GM12875 (cell line): ENCODE results near the gene RGS7.

Experiments
- H3K4me3 ChIP-seq: one replicate; pipeline ENCODE4 v1.5.1; 2011; ENCODE audit warnings: low read depth, low read length, control low read depth
- TF ChIP-seq, protein P1 (sequence below): IDR thresholded peaks from 2 replicates; pipeline ENCODE4 v1.5.1; 2011; ENCODE audit warnings: low read depth, mild to moderate bottlenecking, control low read depth, inconsistent platforms, low read length, moderate library complexity, borderline replicate concordance; ENCODE audit not compliant: insufficient read depth

Gene RGS7

DNA sequence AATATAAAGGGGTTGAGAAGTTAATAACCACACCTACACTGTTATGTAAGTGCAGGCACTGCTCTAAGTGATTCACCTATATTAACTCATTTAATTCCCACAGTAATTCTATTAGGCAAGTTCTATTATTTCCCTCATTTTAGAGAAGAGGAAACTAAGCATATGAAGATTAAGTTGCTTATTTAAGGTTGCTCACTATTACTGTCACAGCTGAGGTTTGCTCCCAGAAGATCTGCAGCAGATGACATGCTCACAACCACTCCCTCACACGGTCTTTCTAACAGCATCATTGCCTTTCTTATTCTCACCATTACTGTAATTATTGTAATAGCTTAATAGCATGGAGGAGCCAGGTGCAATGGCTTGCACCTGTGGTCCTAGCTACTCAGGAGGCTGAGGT is 548.6 kb downstream of the RGS7 start:
- H3K4me3 ChIP-seq, result no peak overlapping the region
- TF ChIP-seq, protein P1, sequence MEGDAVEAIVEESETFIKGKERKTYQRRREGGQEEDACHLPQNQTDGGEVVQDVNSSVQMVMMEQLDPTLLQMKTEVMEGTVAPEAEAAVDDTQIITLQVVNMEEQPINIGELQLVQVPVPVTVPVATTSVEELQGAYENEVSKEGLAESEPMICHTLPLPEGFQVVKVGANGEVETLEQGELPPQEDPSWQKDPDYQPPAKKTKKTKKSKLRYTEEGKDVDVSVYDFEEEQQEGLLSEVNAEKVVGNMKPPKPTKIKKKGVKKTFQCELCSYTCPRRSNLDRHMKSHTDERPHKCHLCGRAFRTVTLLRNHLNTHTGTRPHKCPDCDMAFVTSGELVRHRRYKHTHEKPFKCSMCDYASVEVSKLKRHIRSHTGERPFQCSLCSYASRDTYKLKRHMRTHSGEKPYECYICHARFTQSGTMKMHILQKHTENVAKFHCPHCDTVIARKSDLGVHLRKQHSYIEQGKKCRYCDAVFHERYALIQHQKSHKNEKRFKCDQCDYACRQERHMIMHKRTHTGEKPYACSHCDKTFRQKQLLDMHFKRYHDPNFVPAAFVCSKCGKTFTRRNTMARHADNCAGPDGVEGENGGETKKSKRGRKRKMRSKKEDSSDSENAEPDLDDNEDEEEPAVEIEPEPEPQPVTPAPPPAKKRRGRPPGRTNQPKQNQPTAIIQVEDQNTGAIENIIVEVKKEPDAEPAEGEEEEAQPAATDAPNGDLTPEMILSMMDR, result no peak

DNA sequence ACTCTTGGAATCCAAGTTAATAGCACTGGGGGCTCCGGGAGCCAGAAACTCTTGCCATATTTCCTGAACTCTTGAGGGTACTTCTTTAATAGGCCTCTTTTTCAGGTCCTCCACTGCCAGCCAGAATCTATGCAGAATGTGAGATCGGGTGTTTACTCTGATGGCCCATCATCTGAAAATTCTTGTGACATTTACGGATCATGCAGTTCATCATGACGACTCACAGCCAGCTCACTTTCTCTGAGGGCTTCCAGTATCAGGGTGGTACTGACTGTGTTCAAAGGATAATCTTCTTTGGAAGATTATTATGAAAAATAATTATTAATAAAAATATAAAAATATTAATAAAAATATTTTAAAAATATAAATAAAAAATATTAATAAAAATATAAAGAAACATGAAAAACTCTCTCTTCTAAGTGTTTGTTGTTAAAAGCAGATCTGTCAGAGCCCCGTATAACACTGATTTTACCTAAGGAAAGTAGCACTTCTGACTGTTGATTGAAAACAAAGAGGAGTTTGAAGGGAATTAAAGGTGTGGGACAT is 550.7 kb downstream of the RGS7 start:
- TF ChIP-seq, protein P1, result no peak

DNA sequence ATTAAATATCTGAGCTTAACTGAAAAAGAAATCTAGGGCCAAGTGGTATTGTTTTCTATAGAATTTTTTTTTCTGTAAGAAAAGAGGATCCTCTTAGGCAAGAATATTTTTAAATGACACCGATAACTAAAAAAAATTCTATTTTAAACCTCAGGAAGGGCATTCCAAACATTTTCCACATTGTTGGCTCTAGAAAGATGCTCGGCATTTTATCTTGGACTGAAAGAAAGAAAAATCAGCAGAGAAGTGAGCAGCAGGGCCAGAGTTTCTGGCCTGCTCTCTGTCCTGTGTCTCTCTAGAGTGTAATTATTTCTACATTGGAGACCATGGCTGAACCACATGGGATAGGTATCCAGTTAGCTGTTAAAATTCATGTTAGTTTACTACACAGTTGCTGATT is 552.5 kb downstream of the RGS7 start:
- no peak overlapping the region for H3K4me3 ChIP-seq
- TF ChIP-seq, protein P1, result no peak

More for the DNA sequence above, 550.7 kb downstream of the RGS7 start:
- H3K4me3 ChIP-seq, result no peak overlapping the region

DNA sequence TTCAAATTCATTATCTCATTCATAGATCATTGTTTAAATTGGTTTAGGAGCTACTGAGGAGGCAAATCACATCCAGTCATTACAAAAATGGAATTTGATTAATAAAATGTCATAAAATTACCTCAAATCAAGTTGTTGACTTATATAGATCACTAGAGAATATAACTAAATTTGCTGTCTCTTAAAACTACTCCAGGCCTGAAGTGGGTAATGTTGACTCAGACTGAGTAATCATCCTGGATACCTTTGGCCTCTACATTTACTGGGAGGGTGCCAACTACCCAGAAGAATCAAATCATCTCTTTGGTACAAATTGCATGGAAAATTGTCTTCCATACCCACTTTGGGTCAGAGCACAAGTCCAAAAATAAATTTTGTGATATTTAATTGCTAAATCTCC is 553.9 kb downstream of the RGS7 start:
- TF ChIP-seq, protein P1, result no peak

DNA sequence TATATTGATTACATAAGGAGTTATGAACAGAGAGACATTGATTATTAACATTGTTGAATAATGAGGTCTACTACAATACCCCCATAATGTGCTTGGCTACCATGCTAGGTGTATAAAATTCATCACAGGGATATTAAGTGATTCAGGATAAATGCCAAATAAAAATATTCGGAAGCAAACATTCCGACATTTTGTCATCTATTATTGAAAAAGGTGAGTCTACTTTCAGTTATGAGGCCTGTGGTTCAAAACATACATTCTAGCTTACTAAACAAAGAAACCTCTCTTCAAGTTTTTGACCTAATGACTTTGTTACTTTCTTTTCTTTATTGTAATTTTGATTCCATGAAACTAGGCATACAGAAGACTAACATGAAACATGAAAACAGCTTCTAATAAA is 554.7 kb downstream of the RGS7 start:
- no peak overlapping the region for H3K4me3 ChIP-seq
- TF ChIP-seq, protein P1, result no peak

More for the DNA sequence above, 553.9 kb downstream of the RGS7 start:
- H3K4me3 ChIP-seq, result no peak overlapping the region

DNA sequence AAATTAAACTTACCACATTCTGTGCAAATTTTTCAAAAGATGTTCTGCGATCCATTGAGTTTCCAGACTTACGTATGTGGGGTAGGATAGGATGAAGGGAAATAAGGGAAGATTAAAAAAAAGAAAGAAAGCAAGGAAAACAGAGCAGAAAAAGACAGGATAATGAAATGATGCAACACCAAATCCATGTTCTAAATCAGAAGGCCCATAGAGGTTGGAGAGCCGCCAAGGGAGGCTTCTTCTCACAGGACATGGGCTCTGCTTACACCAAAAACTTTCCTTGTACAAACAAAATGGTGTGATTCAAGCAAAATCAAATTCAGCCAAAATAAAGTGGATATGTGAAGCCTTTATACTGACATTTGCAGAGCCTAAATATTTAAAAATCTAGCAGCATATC is 555.6 kb downstream of the RGS7 start:
- H3K4me3 ChIP-seq, result no peak overlapping the region
- TF ChIP-seq, protein P1, result no peak

DNA sequence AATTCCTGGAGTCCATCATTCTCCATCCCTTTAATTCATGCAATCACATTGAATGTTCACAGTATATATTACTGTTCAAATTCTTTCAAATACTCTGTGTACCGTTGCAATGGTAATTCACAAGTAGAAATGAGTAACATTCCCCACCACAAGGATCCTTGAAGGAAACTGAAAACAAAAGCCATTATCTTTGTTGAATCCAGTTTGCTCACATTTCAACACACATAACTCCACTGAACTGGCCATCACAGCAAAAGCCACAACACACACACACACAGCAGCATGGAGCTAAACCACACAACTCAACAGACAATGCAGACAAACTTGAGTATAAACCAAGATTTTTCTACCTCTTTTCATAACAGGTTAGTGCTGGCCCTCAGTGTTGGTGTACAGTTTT is 556.7 kb downstream of the RGS7 start:
- H3K4me3 ChIP-seq, result no peak overlapping the region
- TF ChIP-seq, protein P1, result no peak
